Erythroblast (primary cell): ENCODE results near the gene TTC33.

ENCODE experiments used
- GATA1 ChIP-seq: IDR thresholded peaks from 2 replicates; pipeline ENCODE4 v1.6.1; 2011; ENCODE audit warnings: low read depth, mild to moderate bottlenecking, control low read depth, low read length, moderate library complexity
- POLR2A ChIP-seq: IDR thresholded peaks from 2 replicates; pipeline ENCODE4 v1.6.1; 2011; ENCODE audit warnings: mild to moderate bottlenecking, low read length

- no peak for TF ChIP-seq POLR2A
- TF ChIP-seq GATA1: no peak
Observed at GRCh38 chr5:40774623-40775022, 18.9 kb upstream of the TTC33 start.
